Skeletal muscle tissue (tissue), 4 donors: ENCODE data around the gene SMG6. TPM values are rescaled to one million over a fixed set of nuclear protein-coding genes. Genes with fewer than 3 reads are reported as not detected.

Experiments
- H3K27ac ChIP-seq: one replicate; pipeline ENCODE4 v1.7.0; 2013; ENCODE audit warnings: mild to moderate bottlenecking, low read depth, low read length, inconsistent platforms
- H3K27me3 ChIP-seq, 3 donors: one replicate each; pipeline ENCODE4 v1.7.0; 2013; ENCODE audit warnings: low read length in 3 of 3; ENCODE audit not compliant: control insufficient read depth in 3 of 3, insufficient read depth in 3 of 3
- H3K36me3 ChIP-seq, 3 donors: one replicate each; pipeline ENCODE4 v1.7.0; 2013; ENCODE audit warnings: low read length in 3 of 3; ENCODE audit not compliant: control insufficient read depth in 3 of 3, insufficient read depth in 3 of 3
- H3K4me1 ChIP-seq, 3 donors: one replicate each; pipeline ENCODE4 v1.7.0; 2013; ENCODE audit warnings: low read length in 3 of 3, mild to moderate bottlenecking in 3 of 3; ENCODE audit not compliant: control insufficient read depth in 3 of 3, insufficient read depth in 3 of 3
- H3K4me3 ChIP-seq, 3 donors: one replicate each; pipeline ENCODE4 v1.7.0; 2013; ENCODE audit warnings: low read length in 3 of 3
- H3K9ac ChIP-seq, 3 donors: one replicate each; pipeline ENCODE4 v1.7.0; 2013; ENCODE audit warnings: low read length in 3 of 3, mild to moderate bottlenecking in 3 of 3, moderate library complexity in 2 of 3, low read depth in 1 of 3
- H3K9me3 ChIP-seq, 3 donors: one replicate each; pipeline ENCODE4 v1.7.0; 2013; ENCODE audit warnings: low read length in 3 of 3; ENCODE audit not compliant: control insufficient read depth in 3 of 3
- total RNA-seq: library from RNA; depleted of rRNA; stranded (reverse); fragments of >200 nt; gene quantifications from one replicate; pipeline ENCODE4 v1.2.3, GENCODE V29; 2014
- donor health status: Osteomylitis.

Gene SMG6
- total RNA-seq, 1 donor from 2014 or later: 13.6 TPM

GRCh38 chr17:2042933-2043332 is 260.7 kb downstream of the SMG6 start:
- peak overlapping the region; percentile 86 for H3K27ac ChIP-seq
- H3K9me3 ChIP-seq: no peaks in the 10 kb centered on the region
- H3K27me3 ChIP-seq: no peaks in the 10 kb centered on the region
- H3K4me3 ChIP-seq: peak overlapping the region; percentile 83 to 92 (median 90)
- peaks cover 17 to 35% (median 24%) of the 10 kb centered on the region in 3 donors for H3K4me1 ChIP-seq
- peaks cover 32 to 34% (median 32%) of the 10 kb centered on the region in 3 donors for H3K36me3 ChIP-seq
- peak overlapping the region; percentile 85 to 89 (median 87) for H3K9ac ChIP-seq

GRCh38 chr17:2042390-2042847 is 261.2 kb downstream of the SMG6 start:
- Histone ChIP-seq H3K27me3 (no peaks in the 10 kb centered on the region), H3K36me3 (peaks cover 36 to 37% (median 37%) of the 10 kb centered on the region in 3 donors), H3K9me3 (no peaks in the 10 kb centered on the region), H3K9ac (peak overlapping the region; percentile 85 to 89 (median 87)), H3K27ac (peak overlapping the region; percentile 86), H3K4me1 (peaks cover 17 to 35% (median 24%) of the 10 kb centered on the region in 3 donors), H3K4me3 (peak overlapping the region; percentile 83 to 92 (median 90))

- Histone ChIP-seq H3K9me3 (no peaks in the 10 kb centered on the region), H3K27me3 (no peaks in the 10 kb centered on the region), H3K4me3 (peak within 1 kb of the TSS; percentile 83 to 92 (median 90)), H3K36me3 (peaks cover 42 to 44% (median 42%) of the 10 kb centered on the region in 3 donors), H3K4me1 (peaks cover 17 to 35% (median 24%) of the 10 kb centered on the region in 3 donors), H3K27ac (peak within 1 kb of the TSS; percentile 86), H3K9ac (peak within 1 kb of the TSS; percentile 85 to 89 (median 87))
Observed at GRCh38 chr17:2041561-2042389, 261.8 kb downstream of the SMG6 start, which contains the start of gene OVCA2. Gene OVCA2, plus strand, starts transcription at chr17:2042022. Its CDS starts 26 bp downstream, at chr17:2042048.

- Histone ChIP-seq H3K4me1 (peaks cover 17 to 35% (median 24%) of the 10 kb centered on the region in 3 donors), H3K9ac (peak overlapping the region in 2 of 3 donors; percentile 87 to 89), H3K4me3 (peak overlapping the region; percentile 71 to 90 (median 83)), H3K27me3 (no peaks in the 10 kb centered on the region), H3K9me3 (no peaks in the 10 kb centered on the region), H3K27ac (peak overlapping the region; percentile 86), H3K36me3 (peaks cover 49 to 51% (median 50%) of the 10 kb centered on the region in 3 donors)
Observed at GRCh38 chr17:2040942-2041560, 262.5 kb downstream of the SMG6 start.

GRCh38 chr17:2040219-2040827 is 263.3 kb downstream of the SMG6 start:
- no peaks in the 10 kb centered on the region for H3K27me3 ChIP-seq
- H3K9me3 ChIP-seq: no peaks in the 10 kb centered on the region
- H3K36me3 ChIP-seq: peaks cover 56 to 57% (median 56%) of the 10 kb centered on the region in 3 donors
- H3K4me3 ChIP-seq: no peak overlapping the region
- H3K4me1 ChIP-seq: peaks cover 17 to 35% (median 24%) of the 10 kb centered on the region in 3 donors
- H3K27ac ChIP-seq: no peak overlapping the region
- H3K9ac ChIP-seq: no peak overlapping the region

GRCh38 chr17:2037155-2037554 is 266.4 kb downstream of the SMG6 start:
- peaks cover 48 to 56% (median 52%) of the 10 kb centered on the region in 3 donors for H3K36me3 ChIP-seq
- no peaks in the 10 kb centered on the region for H3K9me3 ChIP-seq

GRCh38 chr17:2035541-2036488 is 267.8 kb downstream of the SMG6 start:
- no peak overlapping the region for H3K27ac ChIP-seq
- no peaks in the 10 kb centered on the region for H3K27me3 ChIP-seq
- peaks cover 48 to 54% (median 48%) of the 10 kb centered on the region in 3 donors for H3K36me3 ChIP-seq
- H3K4me1 ChIP-seq: peaks cover 12 to 24% (median 16%) of the 10 kb centered on the region in 3 donors
- H3K4me3 ChIP-seq: no peak overlapping the region
- H3K9ac ChIP-seq: no peak overlapping the region
- H3K9me3 ChIP-seq: no peaks in the 10 kb centered on the region

More at GRCh38 chr17:2037155-2037554, 266.4 kb downstream of the SMG6 start:
- no peak overlapping the region for H3K27ac ChIP-seq
- no peak overlapping the region for H3K4me3 ChIP-seq
- H3K9ac ChIP-seq: no peak overlapping the region
- peaks cover 1 to 20% (median 11%) of the 10 kb centered on the region in 3 donors for H3K4me1 ChIP-seq
- no peaks in the 10 kb centered on the region for H3K27me3 ChIP-seq

- Histone ChIP-seq H3K9ac (no peak overlapping the region), H3K4me3 (no peak overlapping the region), H3K27me3 (no peaks in the 10 kb centered on the region), H3K4me1 (peaks cover 16 to 28% (median 19%) of the 10 kb centered on the region in 3 donors), H3K36me3 (peaks cover 41 to 51% (median 43%) of the 10 kb centered on the region in 3 donors), H3K9me3 (no peaks in the 10 kb centered on the region), H3K27ac (no peak overlapping the region)
Observed at GRCh38 chr17:2034806-2035540, 268.6 kb downstream of the SMG6 start.
